ENCODE measurements around the gene CLEC17A. TPM values are rescaled to one million over a fixed set of nuclear protein-coding genes. Genes with fewer than 3 reads are reported as not detected.

The CLEC17A gene
- total and polyA plus RNA-seq, 2 of the 13 experiments (the other 11 are each of a cell fraction or from before 2014, with no cell fraction given), result not detected

- TF ChIP-seq FOXP4 (CRISPR knock-in tag; IDR thresholded peaks at IDR 0.05), result no peak
- peak; percentile 78; the same call in 1 of the 2 replicates for TF ChIP-seq ZNF205 (CRISPR knock-in tag; IDR thresholded peaks at IDR 0.05)
- TF ChIP-seq NR2C2 (CRISPR knock-in tag; IDR thresholded peaks at IDR 0.05; ENCODE audit: borderline replicate concordance), result peak; percentile 100
- no peak for TF ChIP-seq RBM22 (optimal IDR thresholded peaks at IDR 0.05; ENCODE audit: low read length)
- TF ChIP-seq, protein P1, sequence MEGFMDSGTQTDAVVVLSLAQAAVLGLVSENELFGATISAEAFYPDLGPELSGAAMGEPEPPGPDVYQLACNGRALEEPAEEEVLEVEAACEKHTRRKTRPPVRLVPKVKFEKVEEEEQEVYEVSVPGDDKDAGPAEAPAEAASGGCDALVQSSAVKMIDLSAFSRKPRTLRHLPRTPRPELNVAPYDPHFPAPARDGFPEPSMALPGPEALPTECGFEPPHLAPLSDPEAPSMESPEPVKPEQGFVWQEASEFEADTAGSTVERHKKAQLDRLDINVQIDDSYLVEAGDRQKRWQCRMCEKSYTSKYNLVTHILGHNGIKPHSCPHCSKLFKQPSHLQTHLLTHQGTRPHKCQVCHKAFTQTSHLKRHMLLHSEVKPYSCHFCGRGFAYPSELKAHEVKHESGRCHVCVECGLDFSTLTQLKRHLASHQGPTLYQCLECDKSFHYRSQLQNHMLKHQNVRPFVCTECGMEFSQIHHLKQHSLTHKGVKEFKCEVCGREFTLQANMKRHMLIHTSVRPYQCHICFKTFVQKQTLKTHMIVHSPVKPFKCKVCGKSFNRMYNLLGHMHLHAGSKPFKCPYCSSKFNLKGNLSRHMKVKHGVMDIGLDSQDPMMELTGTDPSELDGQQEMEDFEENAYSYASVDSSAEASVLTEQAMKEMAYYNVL (CRISPR knock-in tag; IDR thresholded peaks at IDR 0.05; ENCODE audit: borderline replicate concordance), result no peak
- peak; percentile 27; the same call in 1 of the 2 replicates for TF ChIP-seq ZNF12 (CRISPR knock-in tag; IDR thresholded peaks at IDR 0.05)
- TF ChIP-seq ZNF451 (CRISPR knock-in tag; IDR thresholded peaks at IDR 0.05), result no peak
- TF ChIP-seq EP300 (IDR thresholded peaks at IDR 0.05; ENCODE audit: low read depth in 2 of 2, low read length in 2 of 2), result peak in 1 of 2 experiments; percentile 44; a peak in 1 of 4 replicates
- peak; percentile 38; the same call in 1 of the 2 replicates for TF ChIP-seq EP300 (CRISPR knock-in tag; IDR thresholded peaks at IDR 0.05; ENCODE audit: borderline replicate concordance)
- peak; percentile 73 for TF ChIP-seq TP53 (CRISPR knock-in tag; conservative IDR thresholded peaks at IDR 0.05)
- no peak for TF ChIP-seq MTF2 (CRISPR knock-in tag; IDR thresholded peaks at IDR 0.05; ENCODE audit: borderline replicate concordance)
- TF ChIP-seq DMAP1 (CRISPR knock-in tag; IDR thresholded peaks at IDR 0.05), result peak; percentile 82
- TF ChIP-seq MAX (IDR thresholded peaks at IDR 0.05), result 0 out of 2 replicates have a peak, but pooled peaks have one; percentile 56
- TF ChIP-seq ZNF776 (CRISPR knock-in tag; IDR thresholded peaks at IDR 0.05), result no peak
- no peak for TF ChIP-seq SRSF1 (optimal IDR thresholded peaks at IDR 0.05; ENCODE audit: low read depth, low read length)
- TF ChIP-seq ZBTB1 (CRISPR knock-in tag; IDR thresholded peaks at IDR 0.05; ENCODE audit: borderline replicate concordance), result no peak
- TF ChIP-seq ZNF230 (CRISPR knock-in tag; IDR thresholded peaks at IDR 0.05), result peak; percentile 55; the same call in 1 of the 2 replicates
- TF ChIP-seq, protein P2, sequence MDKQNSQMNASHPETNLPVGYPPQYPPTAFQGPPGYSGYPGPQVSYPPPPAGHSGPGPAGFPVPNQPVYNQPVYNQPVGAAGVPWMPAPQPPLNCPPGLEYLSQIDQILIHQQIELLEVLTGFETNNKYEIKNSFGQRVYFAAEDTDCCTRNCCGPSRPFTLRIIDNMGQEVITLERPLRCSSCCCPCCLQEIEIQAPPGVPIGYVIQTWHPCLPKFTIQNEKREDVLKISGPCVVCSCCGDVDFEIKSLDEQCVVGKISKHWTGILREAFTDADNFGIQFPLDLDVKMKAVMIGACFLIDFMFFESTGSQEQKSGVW (CRISPR knock-in tag; IDR thresholded peaks at IDR 0.05; ENCODE audit: borderline replicate concordance), result no peak
- TF ChIP-seq, protein P3, sequence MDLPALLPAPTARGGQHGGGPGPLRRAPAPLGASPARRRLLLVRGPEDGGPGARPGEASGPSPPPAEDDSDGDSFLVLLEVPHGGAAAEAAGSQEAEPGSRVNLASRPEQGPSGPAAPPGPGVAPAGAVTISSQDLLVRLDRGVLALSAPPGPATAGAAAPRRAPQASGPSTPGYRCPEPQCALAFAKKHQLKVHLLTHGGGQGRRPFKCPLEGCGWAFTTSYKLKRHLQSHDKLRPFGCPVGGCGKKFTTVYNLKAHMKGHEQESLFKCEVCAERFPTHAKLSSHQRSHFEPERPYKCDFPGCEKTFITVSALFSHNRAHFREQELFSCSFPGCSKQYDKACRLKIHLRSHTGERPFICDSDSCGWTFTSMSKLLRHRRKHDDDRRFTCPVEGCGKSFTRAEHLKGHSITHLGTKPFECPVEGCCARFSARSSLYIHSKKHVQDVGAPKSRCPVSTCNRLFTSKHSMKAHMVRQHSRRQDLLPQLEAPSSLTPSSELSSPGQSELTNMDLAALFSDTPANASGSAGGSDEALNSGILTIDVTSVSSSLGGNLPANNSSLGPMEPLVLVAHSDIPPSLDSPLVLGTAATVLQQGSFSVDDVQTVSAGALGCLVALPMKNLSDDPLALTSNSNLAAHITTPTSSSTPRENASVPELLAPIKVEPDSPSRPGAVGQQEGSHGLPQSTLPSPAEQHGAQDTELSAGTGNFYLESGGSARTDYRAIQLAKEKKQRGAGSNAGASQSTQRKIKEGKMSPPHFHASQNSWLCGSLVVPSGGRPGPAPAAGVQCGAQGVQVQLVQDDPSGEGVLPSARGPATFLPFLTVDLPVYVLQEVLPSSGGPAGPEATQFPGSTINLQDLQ (CRISPR knock-in tag; IDR thresholded peaks at IDR 0.05), result peak; percentile 44; the same call in 1 of the 2 replicates
Measured at GRCh38 chr19:14571695-14572490, 11.0 kb upstream of the CLEC17A start, which contains the start of gene NDUFB7 (continued).
